ENCODE measurements around the gene EPO.
"Not testable (repeated sequence)": the region's sequence is repeated elsewhere in the genome, so short reads cannot be mapped to it uniquely, and the experiment has no call there.

Gene EPO

GRCh38 chr7:100701089-100701488 lies 19.2 kb upstream of the EPO start:
- not testable (repeated sequence) for DNase-seq

- DNase-seq, result peak in 56 of 58 donors; percentile 19 to 82 (median 64)
Observed at GRCh38 chr7:100705320-100705752, 14.9 kb upstream of the EPO start.

- DNase-seq, result peak; percentile 67 to 99 (median 93)
Observed at GRCh38 chr7:100705753-100706671, 14.3 kb upstream of the EPO start, which contains the start of gene POP7. POP7 (plus strand) TSS chr7:100706121; CDS start chr7:100706831, 710 bp downstream.

GRCh38 chr7:100706672-100707311 lies 13.5 kb upstream of the EPO start:
- DNase-seq, result peak in 4 of 58 donors; percentile 16 to 40 (median 28)

- no peak for DNase-seq
Observed at GRCh38 chr7:100708395-100708794, 11.9 kb upstream of the EPO start.

GRCh38 chr7:100710452-100710851 lies 9.8 kb upstream of the EPO start:
- DNase-seq, result no peak

GRCh38 chr7:100711369-100711768 lies 8.9 kb upstream of the EPO start:
- DNase-seq, result peak in 4 of 58 donors; percentile 9 to 16 (median 13)

- no peak for DNase-seq
Observed at GRCh38 chr7:100714725-100715124, 5.5 kb upstream of the EPO start.

GRCh38 chr7:100717073-100717472 lies 3.2 kb upstream of the EPO start:
- DNase-seq, result not testable (repeated sequence)

GRCh38 chr7:100719523-100720278 lies 567 bp upstream of the EPO start:
- DNase-seq, result no peak

- no peak for DNase-seq
Observed at GRCh38 chr7:100720671-100721504, 620 bp downstream of the EPO start.

GRCh38 chr7:100721505-100721812 lies 1.2 kb downstream of the EPO start:
- no peak for DNase-seq

GRCh38 chr7:100722480-100723212 lies 2.4 kb downstream of the EPO start:
- no peak for DNase-seq

GRCh38 chr7:100723732-100724275 lies 3.5 kb downstream of the EPO start:
- no peak for DNase-seq

- not testable (repeated sequence) for DNase-seq
Observed at GRCh38 chr7:100724364-100724763, 4.1 kb downstream of the EPO start.

- no peak for DNase-seq
Observed at GRCh38 chr7:100726996-100727761, 6.9 kb downstream of the EPO start.

- no peak for DNase-seq
Observed at GRCh38 chr7:100728196-100728595, 7.9 kb downstream of the EPO start.

GRCh38 chr7:100730136-100730800 lies 10.0 kb downstream of the EPO start:
- DNase-seq, result no peak

Data from anterior cingulate cortex (tissue), 58 donors.